Activated CD8-positive, alpha-beta memory T cell treated with anti-CD3 and anti-CD28 coated beads for 36 hours (primary cell): ENCODE data around the gene SH3BGRL. TPM values are rescaled to one million over a fixed set of nuclear protein-coding genes. Genes with fewer than 3 reads are reported as not detected.
"Not testable (repeated sequence)": the region's sequence is repeated elsewhere in the genome, so short reads cannot be mapped to it uniquely, and the experiment has no call there.

Source experiments
- CTCF ChIA-PET: fragments of 350-600 bp; sonication (Branson Sonifier 250); formaldehyde crosslinking; loops from one replicate; lab custom pipeline; 2021; ENCODE audit warnings: antibody characterized with exemption; lab: Charles Lee
- POLR2A ChIA-PET: fragments of 350-600 bp; sonication (Branson Sonifier 250); formaldehyde crosslinking; loops from one replicate; lab custom pipeline; 2021; ENCODE audit warnings: antibody characterized with exemption; lab: Charles Lee
- total RNA-seq, 2 experiments: library from RNA; stranded (reverse); gene quantifications; one replicate each; pipeline ENCODE4 v1.2.3, GENCODE V29; 2021

Gene SH3BGRL
- total RNA-seq, 2 experiments from 2014 or later = 22.5 to 23.3 TPM

- ChIA-PET POLR2A (no interaction called here), CTCF (no interaction called here)
Measured at GRCh38 chrX:81338924-81339323, 137.0 kb downstream of the SH3BGRL start.

- CTCF ChIA-PET, POLR2A ChIA-PET: not testable (repeated sequence)
Measured at GRCh38 chrX:81345296-81345695, 143.4 kb downstream of the SH3BGRL start.

Other genes with a start within 250 kb of the SH3BGRL start
- gene HMGN5, start 189 bp upstream of the SH3BGRL start, total RNA-seq = 1 to 10 TPM; 1.9 to 2.5 TPM